ENCODE results near the gene RASSF3. TPM values are rescaled to one million over a fixed set of nuclear protein-coding genes. Genes with fewer than 3 reads are reported as not detected.

Gene RASSF3
- total and polyA plus RNA-seq, 2 experiments from 2014 or later: 20.6 to 39.6 TPM

DNA sequence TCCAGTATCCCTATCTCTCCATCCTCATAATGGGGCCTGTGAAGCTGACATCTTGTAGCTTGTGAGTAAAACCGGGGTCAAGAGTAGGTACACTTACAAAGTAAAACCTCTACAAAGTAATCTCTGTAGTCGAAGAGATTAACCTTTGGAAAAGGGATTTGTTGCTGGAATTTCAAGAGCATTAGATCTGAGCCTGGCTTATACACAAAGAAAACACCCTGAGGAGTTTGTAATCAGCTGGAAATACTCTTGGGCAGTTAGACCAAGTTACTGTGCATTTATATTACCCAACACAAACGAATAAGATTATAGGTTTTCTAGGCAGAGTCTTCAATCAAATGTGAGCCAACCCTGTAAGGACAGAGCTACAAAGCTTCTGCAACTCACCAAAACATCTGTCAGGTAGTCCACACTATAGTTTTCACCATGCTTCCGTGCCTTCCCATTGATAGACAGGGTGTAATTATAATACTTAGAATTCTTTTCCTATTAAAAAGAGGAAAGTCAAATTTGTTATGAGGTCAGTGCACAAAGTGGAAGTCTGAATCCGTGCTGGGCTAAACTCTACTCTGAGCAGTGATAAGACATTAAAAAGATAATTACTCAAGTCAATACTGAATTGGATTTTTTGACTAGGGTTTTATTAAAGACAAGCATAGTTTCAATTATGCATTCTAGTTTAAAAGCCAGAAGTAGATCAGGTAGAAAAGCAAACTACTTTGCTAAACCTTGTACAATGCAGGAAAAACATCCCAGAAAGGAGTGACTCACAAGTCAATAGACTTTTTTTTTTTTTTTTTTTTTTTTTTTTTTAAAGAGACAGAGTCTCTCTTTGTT lies 134.3 kb downstream of the RASSF3 start:
- no peak for DNase-seq (ENCODE audit: low spot score)
- no peak overlapping the region for H3K4me3 Mint-ChIP-seq
- no peaks in the 10 kb centered on the region for H3K27me3 Mint-ChIP-seq (ENCODE audit: insufficient read depth, low read depth, poor library complexity)
- H3F3A ChIP-seq (replicated peaks; ENCODE audit: low read depth): no peaks in the 10 kb centered on the region
- no peaks in the 10 kb centered on the region for H3K9me2 ChIP-seq (ENCODE audit: insufficient read depth)
- H3K27ac Mint-ChIP-seq: no peak overlapping the region
- no peak for ATAC-seq
- no peaks in the 10 kb centered on the region for H3K9me3 Mint-ChIP-seq
- TF ChIP-seq REST (IDR thresholded peaks at IDR 0.05; ENCODE audit: unreplicated experiment) (no peak), STAT1 (IDR thresholded peaks at IDR 0.05; ENCODE audit: unreplicated experiment) (no peak), ZNF331 (CRISPR knock-in tag; IDR thresholded peaks at IDR 0.05; ENCODE audit: low read depth) (no peak), EZH2 (IDR thresholded peaks at IDR 0.05; ENCODE audit: low read depth, unreplicated experiment) (no peak), EZH2phosphoT487 (IDR thresholded peaks at IDR 0.05; ENCODE audit: unreplicated experiment) (no peak), POLR2AphosphoS5 (IDR thresholded peaks at IDR 0.05; ENCODE audit: low read depth) (no peak), CREB1 (CRISPR knock-in tag; IDR thresholded peaks at IDR 0.05; ENCODE audit: low read depth) (no peak), NANOG (IDR thresholded peaks at IDR 0.05; ENCODE audit: borderline replicate concordance) (no peak), ZNF114 (CRISPR knock-in tag; IDR thresholded peaks at IDR 0.05) (no peak)
- TF ChIP-seq, protein P1, sequence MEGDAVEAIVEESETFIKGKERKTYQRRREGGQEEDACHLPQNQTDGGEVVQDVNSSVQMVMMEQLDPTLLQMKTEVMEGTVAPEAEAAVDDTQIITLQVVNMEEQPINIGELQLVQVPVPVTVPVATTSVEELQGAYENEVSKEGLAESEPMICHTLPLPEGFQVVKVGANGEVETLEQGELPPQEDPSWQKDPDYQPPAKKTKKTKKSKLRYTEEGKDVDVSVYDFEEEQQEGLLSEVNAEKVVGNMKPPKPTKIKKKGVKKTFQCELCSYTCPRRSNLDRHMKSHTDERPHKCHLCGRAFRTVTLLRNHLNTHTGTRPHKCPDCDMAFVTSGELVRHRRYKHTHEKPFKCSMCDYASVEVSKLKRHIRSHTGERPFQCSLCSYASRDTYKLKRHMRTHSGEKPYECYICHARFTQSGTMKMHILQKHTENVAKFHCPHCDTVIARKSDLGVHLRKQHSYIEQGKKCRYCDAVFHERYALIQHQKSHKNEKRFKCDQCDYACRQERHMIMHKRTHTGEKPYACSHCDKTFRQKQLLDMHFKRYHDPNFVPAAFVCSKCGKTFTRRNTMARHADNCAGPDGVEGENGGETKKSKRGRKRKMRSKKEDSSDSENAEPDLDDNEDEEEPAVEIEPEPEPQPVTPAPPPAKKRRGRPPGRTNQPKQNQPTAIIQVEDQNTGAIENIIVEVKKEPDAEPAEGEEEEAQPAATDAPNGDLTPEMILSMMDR (conservative IDR thresholded peaks at IDR 0.05; ENCODE audit: low read depth in 2 of 2): no peak
- TF ChIP-seq, protein P2, sequence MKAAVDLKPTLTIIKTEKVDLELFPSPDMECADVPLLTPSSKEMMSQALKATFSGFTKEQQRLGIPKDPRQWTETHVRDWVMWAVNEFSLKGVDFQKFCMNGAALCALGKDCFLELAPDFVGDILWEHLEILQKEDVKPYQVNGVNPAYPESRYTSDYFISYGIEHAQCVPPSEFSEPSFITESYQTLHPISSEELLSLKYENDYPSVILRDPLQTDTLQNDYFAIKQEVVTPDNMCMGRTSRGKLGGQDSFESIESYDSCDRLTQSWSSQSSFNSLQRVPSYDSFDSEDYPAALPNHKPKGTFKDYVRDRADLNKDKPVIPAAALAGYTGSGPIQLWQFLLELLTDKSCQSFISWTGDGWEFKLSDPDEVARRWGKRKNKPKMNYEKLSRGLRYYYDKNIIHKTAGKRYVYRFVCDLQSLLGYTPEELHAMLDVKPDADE (IDR thresholded peaks at IDR 0.05): no peak
- TF ChIP-seq, protein P3, sequence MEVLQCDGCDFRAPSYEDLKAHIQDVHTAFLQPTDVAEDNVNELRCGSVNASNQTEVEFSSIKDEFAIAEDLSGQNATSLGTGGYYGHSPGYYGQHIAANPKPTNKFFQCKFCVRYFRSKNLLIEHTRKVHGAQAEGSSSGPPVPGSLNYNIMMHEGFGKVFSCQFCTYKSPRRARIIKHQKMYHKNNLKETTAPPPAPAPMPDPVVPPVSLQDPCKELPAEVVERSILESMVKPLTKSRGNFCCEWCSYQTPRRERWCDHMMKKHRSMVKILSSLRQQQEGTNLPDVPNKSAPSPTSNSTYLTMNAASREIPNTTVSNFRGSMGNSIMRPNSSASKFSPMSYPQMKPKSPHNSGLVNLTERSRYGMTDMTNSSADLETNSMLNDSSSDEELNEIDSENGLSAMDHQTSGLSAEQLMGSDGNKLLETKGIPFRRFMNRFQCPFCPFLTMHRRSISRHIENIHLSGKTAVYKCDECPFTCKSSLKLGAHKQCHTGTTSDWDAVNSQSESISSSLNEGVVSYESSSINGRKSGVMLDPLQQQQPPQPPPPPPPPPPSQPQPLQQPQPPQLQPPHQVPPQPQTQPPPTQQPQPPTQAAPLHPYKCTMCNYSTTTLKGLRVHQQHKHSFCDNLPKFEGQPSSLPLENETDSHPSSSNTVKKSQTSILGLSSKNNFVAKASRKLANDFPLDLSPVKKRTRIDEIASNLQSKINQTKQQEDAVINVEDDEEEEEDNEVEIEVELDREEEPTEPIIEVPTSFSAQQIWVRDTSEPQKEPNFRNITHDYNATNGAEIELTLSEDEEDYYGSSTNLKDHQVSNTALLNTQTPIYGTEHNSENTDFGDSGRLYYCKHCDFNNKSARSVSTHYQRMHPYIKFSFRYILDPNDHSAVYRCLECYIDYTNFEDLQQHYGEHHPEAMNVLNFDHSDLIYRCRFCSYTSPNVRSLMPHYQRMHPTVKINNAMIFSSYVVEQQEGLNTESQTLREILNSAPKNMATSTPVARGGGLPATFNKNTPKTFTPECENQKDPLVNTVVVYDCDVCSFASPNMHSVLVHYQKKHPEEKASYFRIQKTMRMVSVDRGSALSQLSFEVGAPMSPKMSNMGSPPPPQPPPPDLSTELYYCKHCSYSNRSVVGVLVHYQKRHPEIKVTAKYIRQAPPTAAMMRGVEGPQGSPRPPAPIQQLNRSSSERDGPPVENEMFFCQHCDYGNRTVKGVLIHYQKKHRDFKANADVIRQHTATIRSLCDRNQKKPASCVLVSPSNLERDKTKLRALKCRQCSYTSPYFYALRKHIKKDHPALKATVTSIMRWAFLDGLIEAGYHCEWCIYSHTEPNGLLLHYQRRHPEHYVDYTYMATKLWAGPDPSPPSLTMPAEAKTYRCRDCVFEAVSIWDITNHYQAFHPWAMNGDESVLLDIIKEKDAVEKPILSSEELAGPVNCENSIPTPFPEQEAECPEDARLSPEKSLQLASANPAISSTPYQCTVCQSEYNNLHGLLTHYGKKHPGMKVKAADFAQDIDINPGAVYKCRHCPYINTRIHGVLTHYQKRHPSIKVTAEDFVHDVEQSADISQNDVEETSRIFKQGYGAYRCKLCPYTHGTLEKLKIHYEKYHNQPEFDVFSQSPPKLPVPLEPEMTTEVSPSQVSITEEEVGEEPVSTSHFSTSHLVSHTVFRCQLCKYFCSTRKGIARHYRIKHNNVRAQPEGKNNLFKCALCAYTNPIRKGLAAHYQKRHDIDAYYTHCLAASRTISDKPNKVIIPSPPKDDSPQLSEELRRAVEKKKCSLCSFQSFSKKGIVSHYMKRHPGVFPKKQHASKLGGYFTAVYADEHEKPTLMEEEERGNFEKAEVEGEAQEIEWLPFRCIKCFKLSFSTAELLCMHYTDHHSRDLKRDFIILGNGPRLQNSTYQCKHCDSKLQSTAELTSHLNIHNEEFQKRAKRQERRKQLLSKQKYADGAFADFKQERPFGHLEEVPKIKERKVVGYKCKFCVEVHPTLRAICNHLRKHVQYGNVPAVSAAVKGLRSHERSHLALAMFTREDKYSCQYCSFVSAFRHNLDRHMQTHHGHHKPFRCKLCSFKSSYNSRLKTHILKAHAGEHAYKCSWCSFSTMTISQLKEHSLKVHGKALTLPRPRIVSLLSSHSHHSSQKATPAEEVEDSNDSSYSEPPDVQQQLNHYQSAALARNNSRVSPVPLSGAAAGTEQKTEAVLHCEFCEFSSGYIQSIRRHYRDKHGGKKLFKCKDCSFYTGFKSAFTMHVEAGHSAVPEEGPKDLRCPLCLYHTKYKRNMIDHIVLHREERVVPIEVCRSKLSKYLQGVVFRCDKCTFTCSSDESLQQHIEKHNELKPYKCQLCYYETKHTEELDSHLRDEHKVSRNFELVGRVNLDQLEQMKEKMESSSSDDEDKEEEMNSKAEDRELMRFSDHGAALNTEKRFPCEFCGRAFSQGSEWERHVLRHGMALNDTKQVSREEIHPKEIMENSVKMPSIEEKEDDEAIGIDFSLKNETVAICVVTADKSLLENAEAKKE (CRISPR knock-in tag; IDR thresholded peaks at IDR 0.05): no peak
- H3K36me3 Mint-ChIP-seq (ENCODE audit: low read depth): peaks cover 51% of the 10 kb centered on the region
- H3K36me3 ChIP-seq (ENCODE audit: insufficient read depth): peaks cover 43% of the 10 kb centered on the region; the same call in 1 of the 2 replicates
- no peaks in the 10 kb centered on the region for H3K4me1 ChIP-seq (ENCODE audit: insufficient read depth)
- no peak overlapping the region for H3K27ac ChIP-seq (ENCODE audit: low read depth)
- H3K27me3 ChIP-seq (ENCODE audit: insufficient read depth): no peaks in the 10 kb centered on the region
- H3K4me3 ChIP-seq: no peak overlapping the region
- no peak overlapping the region for H2AFZ ChIP-seq
- no peak overlapping the region for H3K4me2 ChIP-seq
- peaks cover 4% of the 10 kb centered on the region; the same call in 1 of the 2 replicates for H4K20me1 ChIP-seq (replicated peaks; ENCODE audit: insufficient read depth)
- H3K4me1 Mint-ChIP-seq: no peaks in the 10 kb centered on the region
- H3K79me2 ChIP-seq (replicated peaks; ENCODE audit: insufficient read depth): no peaks in the 10 kb centered on the region
